Urothelium cell line (cell line): ENCODE measurements around the gene TPO.

Experiments
- DNase-seq: peaks from one replicate; pipeline ENCODE4 v3.0.0; 2011; ENCODE audit warnings: low spot score, mixed read lengths
- FAIRE-seq: peaks from 2 replicates; lab custom pipeline; 2011; peaks lifted over from hg19 to GRCh38; lab: Jason Lieb, UNC

TPO gene

GRCh38 chr2:1440581-1440980 lies 27.3 kb downstream of the TPO start:
- DNase-seq = no peak
- FAIRE-seq = no peak

GRCh38 chr2:1446301-1446700 lies 33.0 kb downstream of the TPO start:
- FAIRE-seq (no peak), DNase-seq (peak; percentile 37)

GRCh38 chr2:1448009-1448408 lies 34.7 kb downstream of the TPO start:
- FAIRE-seq (no peak), DNase-seq (peak; percentile 14)

- FAIRE-seq (no peak), DNase-seq (no peak)
Measured at GRCh38 chr2:1450915-1451314, 37.7 kb downstream of the TPO start.

- FAIRE-seq (no peak), DNase-seq (no peak)
Measured at GRCh38 chr2:1451422-1451821, 38.2 kb downstream of the TPO start.

- DNase-seq = no peak
- no peak for FAIRE-seq
Measured at GRCh38 chr2:1453561-1453960, 40.3 kb downstream of the TPO start.

- DNase-seq (no peak), FAIRE-seq (no peak)
Measured at GRCh38 chr2:1454346-1454745, 41.1 kb downstream of the TPO start.

- FAIRE-seq (no peak), DNase-seq (no peak)
Measured at GRCh38 chr2:1455466-1455865, 42.2 kb downstream of the TPO start.

GRCh38 chr2:1458432-1458831 lies 45.2 kb downstream of the TPO start:
- FAIRE-seq = peak; percentile 13
- no peak for DNase-seq

- FAIRE-seq (no peak), DNase-seq (no peak)
Measured at GRCh38 chr2:1459727-1460126, 46.5 kb downstream of the TPO start.

GRCh38 chr2:1460851-1461418 lies 47.7 kb downstream of the TPO start:
- FAIRE-seq (no peak), DNase-seq (no peak)

GRCh38 chr2:1461507-1462390 lies 48.5 kb downstream of the TPO start:
- FAIRE-seq (no peak), DNase-seq (no peak)

GRCh38 chr2:1462994-1463393 lies 49.7 kb downstream of the TPO start:
- no peak for DNase-seq
- no peak for FAIRE-seq

GRCh38 chr2:1472350-1472749 lies 59.1 kb downstream of the TPO start:
- no peak for FAIRE-seq
- no peak for DNase-seq

- FAIRE-seq = no peak
- no peak for DNase-seq
Measured at GRCh38 chr2:1476617-1477195, 63.4 kb downstream of the TPO start.

- FAIRE-seq (no peak), DNase-seq (no peak)
Measured at GRCh38 chr2:1477196-1478040, 64.2 kb downstream of the TPO start.

- FAIRE-seq = peak; percentile 65
- no peak for DNase-seq
Measured at GRCh38 chr2:1478311-1479305, 65.3 kb downstream of the TPO start.

- FAIRE-seq = no peak
Measured at GRCh38 chr2:1479346-1479745, 66.1 kb downstream of the TPO start.

GRCh38 chr2:1480671-1481076 lies 67.4 kb downstream of the TPO start:
- FAIRE-seq = no peak
- DNase-seq = no peak

More at GRCh38 chr2:1479346-1479745, 66.1 kb downstream of the TPO start:
- no peak for DNase-seq
